Adrenal gland (tissue), 12 donors: ENCODE results near the gene NKIRAS2. TPM values are rescaled to one million over a fixed set of nuclear protein-coding genes. Genes with fewer than 3 reads are reported as not detected.
"Not testable (repeated sequence)": the region's sequence is repeated elsewhere in the genome, so short reads cannot be mapped to it uniquely, and the experiment has no call there.

Experiments
- DNase-seq, 7 donors: peaks; one replicate each; pipeline ENCODE4 v3.0.0-alpha.2; 2019 to 2020
- H3K27ac ChIP-seq, 5 donors: fragments of 200-600 bp; sonication (generic) in 4 of 5; 1 replicate in 3 of 5; 2 replicates in 2 of 5; pipeline versions ENCODE4 v1.5.1 to v1.8.0; 2016 to 2020; ENCODE audit warnings: mild to moderate bottlenecking in 1 of 5
- H3K27me3 ChIP-seq: fragments of 200-600 bp; 2 replicates; pipeline ENCODE4 v1.8.0; 2021
- H3K36me3 ChIP-seq, 2 donors: fragments of 200-600 bp; replicated peaks in 1 of 2; 1 replicate in 1 of 2; 2 replicates in 1 of 2; pipeline versions ENCODE4 v1.5.1 to v1.8.0; 2018 to 2022
- H3K4me1 ChIP-seq, 2 donors: fragments of 200-600 bp; replicated peaks in 1 of 2; 1 replicate in 1 of 2; 2 replicates in 1 of 2; pipeline versions ENCODE4 v1.5.1 to v1.8.0; 2018 to 2021
- H3K4me3 ChIP-seq, 4 donors: fragments of 200-600 bp; sonication (generic) in 3 of 4; one replicate each; pipeline ENCODE4 v1.5.1; 2016 to 2018
- H3K9me3 ChIP-seq, 3 donors: fragments of 200-600 bp; sonication (generic) in 1 of 3; replicated peaks in 1 of 3; 1 replicate in 2 of 3; 2 replicates in 1 of 3; pipeline versions ENCODE4 v1.5.1 to v1.8.0; 2016 to 2021
- CTCF ChIP-seq, 6 experiments: fragments of 450-650 bp in 4 of 6; fragments of 200-600 bp in 2 of 6; sonication (generic) in 1 of 6; IDR thresholded peaks; 1 replicate in 5 of 6; 2 replicates in 1 of 6; pipeline versions ENCODE4 v1.5.1 to v1.8.0; 2016 to 2021; ENCODE audit warnings: antibody characterized with exemption in 6 of 6, mild to moderate bottlenecking in 2 of 6, moderate library complexity in 1 of 6
- POLR2A ChIP-seq, 2 donors: fragments of 450-650 bp; IDR thresholded peaks; one replicate each; pipeline ENCODE4 v1.6.1; 2017; ENCODE audit warnings: antibody characterized with exemption in 2 of 2, mild to moderate bottlenecking in 2 of 2, moderate library complexity in 1 of 2
- WGBS, 4 donors: extraction: QIAGEN DNeasy Blood & Tissue Kit in 2 of 4; methylation state at CpG; one replicate each; pipeline versions ENCODE4 v1.1.5 to v1.1.7; 2013 to 2017; 5-methylcytosine and 5-hydroxymethylcytosine counted together
- intact Hi-C, 2 donors: fragments of 100-400 bp; cut with DNase I; formaldehyde crosslinking; loops; one replicate each; pipeline versions ENCODE4 v1.14.1 to v1.15.0; 2022 to 2023
- polyA plus RNA-seq, 3 donors: library from polyadenylated mRNA; stranded (reverse); fragments of 200-250 nt in 2 of 3; fragments of 350-450 nt in 1 of 3; fragmentation: Illumina TruSeq in 1 of 3; extraction: RNeasy Lipid Tissue Mini Kit (QIAGEN cat#74804) in 1 of 3; gene quantifications; one replicate each; pipeline ENCODE4 v1.2.3, GENCODE V29; 2013 to 2014
- total RNA-seq, 9 donors: library from RNA; depleted of rRNA in 4 of 9; stranded (reverse); fragments of >200 nt in 4 of 9; fragments of 120-200 nt in 1 of 9; fragmentation: NEBNext Ultra II Directional in 1 of 9; extraction: Animal tissue kit (Norgen Biotek cat#: 25700) in 1 of 9; gene quantifications; one replicate each; pipeline versions ENCODE4 v1.1.0 to v1.2.4, GENCODE V29; 2013 to 2023
- donor health status: healthy with polysubstance abuse.
- donor health status: Bipolar disorder and iron deficiency.
- donor health status: DM: yes; HTN: yes; CAD: no.
- donor health status: DM: no; HTN: no; CAD: no.
- donor health status: DM: no; HTN: no; CAD: no.
- donor health status: DM: yes; HTN: yes; CAD: no.

NKIRAS2 gene
- total and polyA plus RNA-seq, 12 donors, result 22.9 to 56.8 (median 29.4) TPM

DNA sequence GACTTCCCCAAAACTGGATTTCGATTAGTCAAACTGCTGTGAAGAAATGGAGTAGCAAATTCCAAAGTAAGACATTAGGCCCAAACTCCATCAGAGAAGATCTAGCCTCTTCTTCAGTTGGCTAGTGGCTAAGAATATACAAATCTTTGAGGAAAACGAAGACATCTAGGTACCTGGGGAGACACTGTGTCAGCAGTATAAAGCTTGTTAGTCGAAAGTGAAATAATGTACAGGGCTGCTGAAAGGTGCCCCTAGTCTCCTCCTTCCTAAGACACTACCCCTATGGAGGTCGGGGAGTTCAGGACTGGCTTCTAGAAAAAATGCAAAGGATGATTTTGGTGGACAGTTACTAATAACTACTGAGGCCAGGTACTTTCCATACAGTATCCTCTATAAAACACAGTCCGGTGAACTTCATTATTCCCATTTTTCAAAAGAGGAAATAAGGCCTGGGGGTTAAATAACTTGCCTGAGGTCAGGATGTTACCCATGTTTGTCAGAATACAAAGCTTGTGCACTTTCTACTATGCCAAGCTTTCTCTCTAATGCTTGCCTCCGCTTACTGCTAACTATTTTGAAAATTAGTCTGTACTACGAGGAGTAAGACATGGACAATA, 17.6 kb upstream of the NKIRAS2 start:
- no peak overlapping the region for H3K4me3 ChIP-seq
- H3K27me3 ChIP-seq, result no peaks in the 10 kb centered on the region
- intact Hi-C loops, result no loop called here
- H3K4me1 ChIP-seq, result peaks cover 0 to 46% of the 10 kb centered on the region in 2 donors
- peaks cover 0 to 45% of the 10 kb centered on the region in 2 donors for H3K36me3 ChIP-seq
- no peak for TF ChIP-seq CTCF (IDR thresholded peaks at IDR 0.05)
- no peak for TF ChIP-seq POLR2A (IDR thresholded peaks at IDR 0.05)
- no peak for DNase-seq
- H3K27ac ChIP-seq, result no peak overlapping the region
- no peaks in the 10 kb centered on the region for H3K9me3 ChIP-seq
- 83 to 89% (median 87%) methylated on average over 7 of the region's 7 CpGs for WGBS, 4 donors

DNA sequence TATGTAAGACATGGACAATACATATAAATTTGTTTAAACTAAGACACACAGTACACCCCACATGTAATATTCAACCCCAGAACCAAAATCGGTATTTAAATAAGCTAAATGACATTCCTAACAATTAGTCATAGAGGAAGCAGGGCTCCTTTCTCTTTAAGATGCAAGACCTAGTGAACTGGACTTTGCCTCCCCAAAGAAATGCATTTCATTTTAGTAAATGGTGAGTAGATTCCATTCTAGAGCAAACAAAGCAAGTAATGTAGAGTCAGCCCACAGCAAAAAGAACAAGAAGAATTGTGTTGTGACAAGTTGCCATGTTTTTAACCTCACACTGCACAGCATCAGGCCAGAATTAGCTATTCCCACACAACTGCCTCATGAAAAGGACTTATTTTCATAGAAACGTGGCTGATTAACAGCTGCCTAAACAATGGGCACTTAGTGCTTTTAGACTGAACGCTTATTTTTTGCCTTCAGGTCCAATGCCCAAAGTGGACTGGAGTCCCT, 17.0 kb upstream of the NKIRAS2 start:
- H3K9me3 ChIP-seq, result no peaks in the 10 kb centered on the region
- H3K36me3 ChIP-seq, result peaks cover 0 to 39% of the 10 kb centered on the region in 2 donors
- H3K4me1 ChIP-seq, result peaks cover 0 to 51% of the 10 kb centered on the region in 2 donors

DNA sequence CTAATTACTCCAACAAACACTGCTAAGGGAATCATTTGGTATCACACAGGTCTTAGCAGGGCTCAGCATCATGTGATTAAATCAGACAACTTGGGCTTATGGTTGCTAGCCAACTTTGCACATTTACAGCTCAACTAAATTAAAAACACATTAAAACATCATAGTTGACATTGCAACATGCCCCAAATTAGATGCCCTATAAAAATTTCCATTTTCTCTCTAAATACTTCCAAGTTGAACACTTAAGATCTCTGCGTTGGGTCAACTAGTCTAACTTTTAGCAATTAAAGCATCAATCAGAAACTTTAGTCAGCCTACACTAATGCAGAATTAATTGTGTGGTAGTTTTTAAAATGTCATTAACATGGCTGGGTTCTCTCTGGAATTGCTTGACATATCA, 14.7 kb upstream of the NKIRAS2 start:
- Histone ChIP-seq H3K27ac (no peak overlapping the region), H3K9me3 (no peaks in the 10 kb centered on the region), H3K4me1 (peaks cover 0 to 53% of the 10 kb centered on the region in 2 donors), H3K36me3 (peaks cover 0 to 16% of the 10 kb centered on the region in 2 donors), H3K4me3 (no peak overlapping the region), H3K27me3 (no peaks in the 10 kb centered on the region)
- no peak for DNase-seq
- intact Hi-C loops, result no loop called here
- WGBS, 4 donors, result 87 to 91% (median 89%) methylated on average over 1 of the region's 1 CpG
- no peak for TF ChIP-seq CTCF (IDR thresholded peaks at IDR 0.05)
- no peak for TF ChIP-seq POLR2A (IDR thresholded peaks at IDR 0.05)

More for the DNA sequence above, 17.0 kb upstream of the NKIRAS2 start:
- WGBS, 4 donors, result 65 to 79% (median 73%) methylated on average over 3 of the region's 3 CpGs
- no peak overlapping the region for H3K27ac ChIP-seq
- TF ChIP-seq CTCF (IDR thresholded peaks at IDR 0.05) (no peak), POLR2A (IDR thresholded peaks at IDR 0.05) (no peak)
- H3K27me3 ChIP-seq, result no peaks in the 10 kb centered on the region
- DNase-seq, result no peak
- no peak overlapping the region for H3K4me3 ChIP-seq
- intact Hi-C loops, result no loop called here

DNA sequence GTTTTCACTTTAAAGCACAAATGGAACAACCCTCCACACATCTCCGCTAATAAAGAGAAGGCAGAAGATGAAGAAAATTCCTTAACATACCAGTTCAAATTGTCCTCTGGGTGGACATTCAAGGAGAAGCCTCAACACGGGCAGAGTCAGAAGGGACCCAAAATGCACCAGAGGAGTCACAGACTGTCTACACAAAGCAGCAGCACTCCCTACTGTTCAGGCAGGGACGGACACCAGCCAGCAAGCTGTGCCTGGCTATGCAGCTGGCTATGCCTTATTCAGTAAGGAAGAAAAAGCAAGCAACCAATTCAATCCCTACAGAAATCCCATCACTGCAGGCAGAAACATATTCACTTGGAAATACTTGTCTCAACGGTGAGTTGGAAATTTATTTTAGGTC, 10.7 kb upstream of the NKIRAS2 start:
- Histone ChIP-seq H3K27me3 (no peaks in the 10 kb centered on the region), H3K36me3 (no peaks in the 10 kb centered on the region), H3K9me3 (no peaks in the 10 kb centered on the region), H3K4me3 (no peak overlapping the region), H3K4me1 (peaks cover 0 to 73% of the 10 kb centered on the region in 2 donors), H3K27ac (no peak overlapping the region)
- 69 to 76% (median 73%) methylated on average over 4 of the region's 4 CpGs for WGBS, 4 donors
- intact Hi-C loops, result no loop called here
- TF ChIP-seq POLR2A (IDR thresholded peaks at IDR 0.05) (no peak), CTCF (IDR thresholded peaks at IDR 0.05) (peak in 3 of 6 experiments; percentile 9 to 18 (median 15))
- DNase-seq, result peak in 2 of 7 donors; percentile 19 to 22

- H3K27me3 ChIP-seq, intact Hi-C loops, H3K36me3 ChIP-seq, H3K4me3 ChIP-seq, H3K9me3 ChIP-seq: not testable (repeated sequence)
- 61 to 71% (median 63%) methylated on average over 9 of the region's 9 CpGs for WGBS, 4 donors
- DNase-seq, result peak in 4 of 7 donors; percentile 13 to 64 (median 35)
- H3K4me1 ChIP-seq, result peaks cover 0 to 73% of the 10 kb centered on the region in 2 donors
- peak overlapping the region in 1 of 5 donors; percentile 14 for H3K27ac ChIP-seq
Observed at GRCh38 chr17:42010266-42010680, 9.6 kb upstream of the NKIRAS2 start.
